Measurements from ENCODE around the gene HCN4.
"Not testable (repeated sequence)": the region's sequence is repeated elsewhere in the genome, so short reads cannot be mapped to it uniquely, and the experiment has no call there.

Gene HCN4

DNA sequence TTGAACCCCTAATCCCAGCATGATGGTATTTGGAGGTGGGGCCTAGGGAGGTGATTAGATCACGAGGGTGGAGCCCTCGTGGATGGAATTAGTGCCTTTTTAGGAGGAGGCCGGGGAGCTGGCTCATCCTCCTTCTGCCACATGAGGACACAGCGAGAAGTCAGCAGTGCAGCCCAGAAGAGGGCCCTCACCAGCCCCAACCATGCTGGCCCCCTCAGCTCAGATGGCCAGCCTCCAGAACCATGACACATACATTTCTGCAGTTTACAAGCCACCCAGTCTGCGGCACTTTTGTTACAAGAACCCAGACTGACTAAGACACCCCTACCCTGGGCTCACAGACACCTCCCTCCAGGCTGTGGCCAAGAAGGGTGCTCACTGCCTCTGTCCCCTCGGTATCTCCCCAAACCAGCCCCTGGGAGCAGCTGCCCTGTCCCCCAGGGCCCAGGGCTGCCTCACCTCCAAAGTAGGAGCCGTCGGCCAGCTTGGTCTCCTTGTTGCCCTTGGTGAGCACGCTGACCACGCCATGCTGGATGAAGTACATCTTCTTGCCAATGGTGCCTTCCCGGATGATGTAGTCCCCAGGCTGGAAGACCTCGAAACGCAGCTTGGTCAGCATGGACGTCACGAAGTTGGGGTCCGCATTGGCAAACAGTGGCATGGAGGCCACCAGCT, 44.1 kb downstream of the HCN4 start:
- DNase-seq = no peak

DNA sequence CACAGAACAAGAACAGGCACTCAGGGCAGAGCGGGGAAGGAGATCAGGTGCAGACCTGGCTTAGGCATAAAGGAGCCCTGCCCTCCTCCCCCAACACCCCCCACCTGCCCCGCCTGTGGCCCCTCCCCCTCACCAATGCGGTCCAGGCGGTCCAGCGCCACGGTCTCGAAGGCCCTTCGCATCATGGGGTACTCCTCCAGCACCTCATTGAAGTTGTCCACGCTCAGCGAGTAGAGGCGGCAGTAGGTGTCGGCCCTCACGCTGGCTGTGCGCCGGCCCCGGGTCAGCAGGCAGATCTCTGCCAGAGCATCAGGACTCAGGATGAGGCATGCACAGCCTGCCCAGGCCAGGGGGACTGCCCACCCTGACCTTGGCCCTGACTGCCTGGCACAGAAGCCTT, 44.8 kb downstream of the HCN4 start:
- no peak for DNase-seq

DNA sequence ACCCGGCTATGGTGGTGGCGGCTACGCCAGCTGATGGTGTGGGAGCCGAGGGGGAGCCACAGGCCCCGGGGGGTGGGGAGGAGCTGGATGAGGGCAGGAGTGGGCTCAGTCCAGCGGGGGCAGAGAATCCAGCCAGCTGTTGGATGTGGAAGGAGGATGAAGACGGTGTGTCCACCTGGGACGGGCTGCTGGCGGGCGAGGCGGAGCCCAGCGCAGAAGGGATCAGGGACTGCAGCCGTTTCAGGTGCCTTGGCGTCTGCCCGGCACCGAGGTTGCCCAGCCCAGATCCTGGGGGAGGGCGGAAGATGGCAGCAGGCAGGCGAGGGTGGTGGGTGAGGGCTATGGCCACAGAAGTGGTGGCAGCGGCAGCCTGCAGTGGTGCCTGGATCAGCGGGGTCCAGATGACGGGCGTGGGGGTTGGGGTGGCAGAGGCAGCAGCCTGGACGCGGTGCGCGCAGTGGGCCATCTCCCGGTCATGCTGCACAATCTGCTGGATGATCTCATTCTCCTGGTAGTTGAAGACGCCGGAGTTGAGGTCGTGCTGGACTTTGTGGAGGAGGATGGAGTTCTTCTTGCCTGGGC, 45.3 kb downstream of the HCN4 start:
- DNase-seq = no peak

DNA sequence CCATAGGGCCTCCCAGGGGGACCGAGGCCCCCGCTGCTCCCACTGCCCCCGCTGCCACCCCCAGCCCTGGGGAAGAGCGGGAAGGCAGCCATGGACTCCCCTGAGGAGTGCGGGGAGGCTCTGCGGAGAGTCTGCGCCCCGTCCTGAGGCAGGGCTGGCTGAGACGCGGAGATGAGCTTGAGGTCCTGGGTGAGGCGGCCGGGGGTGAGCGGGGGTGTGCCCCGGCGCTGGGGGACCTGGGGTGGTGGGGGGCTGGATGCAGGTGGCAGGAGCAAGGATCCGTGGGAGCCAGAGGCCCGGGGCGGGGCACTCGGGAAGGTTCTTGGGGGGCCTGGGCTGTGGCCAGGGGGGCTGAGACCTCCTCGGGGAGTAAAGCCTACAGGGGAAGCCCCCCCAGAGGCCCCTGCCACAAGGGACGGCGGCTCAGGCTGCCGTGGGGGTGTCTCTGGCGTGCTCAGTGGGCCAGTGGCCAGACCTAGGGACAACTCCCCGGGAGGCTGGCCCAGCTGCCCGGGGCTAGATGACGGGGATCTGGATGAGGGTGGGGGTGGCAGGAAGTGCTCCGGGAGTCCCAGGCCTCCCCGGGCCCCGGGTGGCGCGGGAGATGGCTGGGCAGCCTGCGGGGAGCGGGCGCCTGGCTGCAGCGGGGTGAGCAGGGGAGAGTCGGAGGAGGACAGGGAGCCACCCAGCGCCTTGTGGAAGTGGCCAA, 45.9 kb downstream of the HCN4 start:
- no peak for DNase-seq

DNA sequence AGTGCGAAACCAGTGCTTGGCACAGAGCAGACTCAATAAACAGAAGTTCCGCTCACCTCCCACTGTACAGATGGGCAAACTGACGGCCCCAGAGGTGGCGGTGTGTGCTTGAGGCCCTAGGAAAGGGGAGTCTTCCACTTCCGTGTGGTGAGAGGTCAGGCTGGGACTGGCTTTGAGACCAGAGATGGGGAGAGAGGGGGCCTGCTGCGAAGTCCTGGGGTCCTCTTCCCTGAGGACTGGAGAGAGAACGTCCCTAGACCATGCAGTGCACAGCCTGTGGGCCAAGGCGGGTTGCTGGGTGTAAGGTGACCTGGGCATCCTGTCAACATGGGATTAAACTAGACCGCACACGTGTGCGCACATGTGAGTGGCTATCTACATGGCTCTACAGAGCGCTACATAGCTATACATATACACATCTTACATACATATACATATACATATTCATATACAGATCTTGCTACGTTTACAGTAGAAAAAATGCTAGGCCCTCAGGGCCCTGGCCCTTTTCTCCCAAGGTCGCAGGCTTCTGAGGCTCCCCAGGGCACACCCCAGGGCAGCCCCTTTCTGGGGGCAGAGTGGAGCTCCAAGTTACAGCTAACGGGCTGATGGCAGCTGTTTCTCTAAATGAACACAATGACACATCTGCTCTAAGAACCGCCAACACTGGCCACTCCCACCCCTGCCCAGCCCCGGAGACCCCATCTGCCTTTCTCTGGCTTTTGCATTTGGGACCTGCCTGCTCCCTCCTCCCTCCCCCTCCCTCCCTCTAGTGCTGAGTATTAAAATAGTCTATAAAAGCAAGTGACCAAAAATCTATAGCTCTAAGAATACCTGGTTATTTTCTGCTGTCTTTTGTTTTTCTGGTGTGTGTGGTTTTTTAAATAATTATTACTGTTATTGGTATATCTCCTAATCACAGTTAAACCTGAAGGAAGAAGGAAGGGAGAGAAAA, 47.0 kb downstream of the HCN4 start:
- DNase-seq = no peak

DNA sequence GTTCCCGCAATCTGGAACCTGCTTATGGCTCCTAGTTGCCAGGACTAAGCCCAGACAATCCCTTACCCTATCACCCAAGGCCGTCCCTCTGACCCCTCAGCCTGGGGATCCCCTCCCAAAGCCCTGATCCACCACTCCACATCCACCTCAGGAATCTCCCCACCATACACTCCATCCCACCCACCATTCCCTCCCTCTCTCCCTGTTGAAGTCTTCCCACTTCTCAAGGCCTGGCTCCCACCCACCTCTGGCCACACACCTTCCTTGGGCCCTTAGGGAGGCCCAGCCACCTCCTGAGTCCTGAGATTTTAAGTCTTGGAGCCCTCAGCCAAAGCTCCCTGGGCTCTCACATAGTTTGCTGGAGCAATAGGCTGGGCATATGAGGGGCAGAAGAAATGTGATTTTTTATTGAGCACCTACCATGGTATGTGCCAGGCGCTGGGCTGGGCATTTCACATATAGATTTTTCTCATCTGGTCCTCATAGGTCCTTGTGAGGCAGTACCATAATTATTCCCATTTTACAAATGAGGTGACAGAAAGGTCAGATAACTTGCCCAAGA, 48.1 kb downstream of the HCN4 start:
- DNase-seq = no peak

DNA sequence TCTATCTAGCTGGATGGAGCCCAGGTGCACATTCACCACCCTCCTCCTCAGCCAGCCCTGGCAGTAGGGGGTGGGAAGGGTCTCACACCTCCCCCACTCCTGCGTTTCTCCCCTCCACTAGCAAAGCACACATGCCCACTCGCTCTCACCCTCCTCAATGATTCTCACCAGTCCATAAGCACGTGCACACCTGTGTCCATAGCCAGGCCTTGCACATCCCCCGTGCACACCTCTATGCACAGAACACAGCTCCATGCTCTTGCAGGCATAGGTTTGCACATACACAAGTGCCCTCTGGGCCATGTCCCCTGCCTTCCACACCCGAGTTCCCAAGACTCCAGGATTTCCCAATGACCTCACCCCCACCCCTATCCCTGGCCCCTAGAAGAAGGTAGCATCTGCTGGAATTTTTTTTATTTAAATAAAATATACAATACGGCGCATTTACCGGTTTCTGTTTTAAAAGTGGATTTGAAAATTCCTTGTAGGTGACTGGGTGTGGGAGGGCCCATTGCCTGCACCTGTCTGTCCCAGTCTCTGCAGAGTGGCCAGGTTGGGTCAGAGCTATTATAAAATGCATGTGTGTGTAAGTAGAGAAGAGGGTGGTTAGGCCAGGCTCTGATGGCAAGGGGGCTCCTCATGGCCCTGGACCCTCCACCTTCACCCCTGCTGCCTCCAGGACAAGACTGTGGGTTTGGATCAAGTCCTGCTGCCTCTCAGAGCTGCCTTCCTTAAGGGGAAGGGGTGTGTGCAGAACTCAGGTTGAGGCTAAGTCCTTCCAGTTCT, 49.1 kb downstream of the HCN4 start:
- no peak for DNase-seq

DNA sequence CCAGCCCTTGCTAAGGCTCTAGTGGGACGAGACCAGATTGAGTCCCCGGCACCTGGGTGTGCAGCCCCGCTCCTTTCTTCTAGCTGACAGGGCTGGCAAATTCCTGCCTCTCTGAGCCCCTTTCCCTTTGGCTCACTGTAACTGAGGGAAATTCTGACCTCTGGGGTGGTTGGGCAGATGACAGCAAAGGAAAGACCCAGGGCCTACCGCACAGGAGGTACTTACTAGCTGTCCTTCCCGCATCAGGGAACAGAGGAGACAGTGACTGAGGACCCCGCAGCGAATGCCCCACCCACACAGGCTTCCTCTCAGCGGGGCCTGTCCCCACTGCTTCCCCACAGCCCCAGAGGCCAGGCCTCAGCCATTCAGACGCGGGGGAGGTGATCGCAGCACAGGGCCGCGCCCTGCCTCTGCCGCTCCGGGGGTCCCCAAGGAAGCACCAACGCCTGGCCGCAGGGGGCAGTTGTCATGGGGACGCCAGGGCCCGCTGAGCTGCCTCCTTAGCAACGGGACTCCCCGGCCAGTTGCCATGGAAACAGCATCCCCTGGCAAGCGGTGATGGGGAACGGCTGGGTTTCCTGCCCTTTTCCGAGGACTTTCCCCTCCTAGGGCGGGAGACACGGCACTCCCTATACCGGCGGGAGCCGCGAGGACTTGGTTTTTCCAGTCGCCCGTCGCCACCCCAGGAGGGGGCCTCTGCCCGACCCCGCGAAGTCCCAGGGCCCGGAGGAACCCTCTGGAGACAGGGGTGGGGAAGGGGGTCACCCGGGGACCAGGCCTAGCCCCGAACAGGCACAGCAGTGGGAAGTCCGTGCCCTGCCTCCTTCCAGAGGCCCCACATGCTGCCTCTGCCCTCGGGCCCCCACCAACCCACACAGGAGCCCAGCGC, 50.1 kb downstream of the HCN4 start:
- DNase-seq = no peak

DNA sequence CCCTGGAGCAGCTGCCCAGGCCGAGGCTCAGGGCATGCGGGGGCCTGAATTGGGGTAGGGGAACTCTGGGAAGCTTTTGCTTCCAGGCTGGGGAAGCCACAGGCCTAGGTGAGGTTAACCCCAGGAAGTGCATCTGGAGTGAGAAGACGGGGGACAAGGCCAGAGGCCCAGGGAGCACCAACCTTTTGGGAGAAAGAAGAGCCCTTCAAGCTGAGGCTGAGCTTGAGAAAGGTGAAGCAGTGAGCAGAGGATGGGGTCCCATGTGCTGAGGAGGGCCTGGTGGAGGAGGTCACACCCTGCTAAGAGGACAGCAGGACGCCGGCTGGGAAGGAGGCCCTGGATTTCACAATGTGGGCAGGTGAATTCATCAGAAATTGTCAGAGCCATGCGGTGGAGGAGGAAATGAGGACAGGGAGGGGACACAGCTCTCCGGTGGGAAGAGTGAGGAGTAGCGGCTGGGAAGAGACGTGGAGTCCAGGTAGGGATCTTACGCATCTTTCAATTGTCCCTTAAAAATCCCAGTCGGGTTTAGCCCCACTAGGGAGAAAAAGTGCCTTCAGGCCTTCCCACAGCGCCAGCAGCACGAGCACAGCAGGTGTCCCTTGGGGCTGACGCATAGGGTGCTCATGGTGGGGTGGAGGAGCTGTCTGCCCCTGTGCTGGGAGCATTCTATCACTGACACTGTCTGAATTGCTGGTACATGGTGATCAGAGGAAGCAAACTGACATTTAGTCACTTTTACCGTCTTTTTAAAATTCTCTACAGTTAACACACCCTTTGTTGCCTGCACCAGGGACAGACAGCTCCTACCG, 50.9 kb downstream of the HCN4 start:
- no peak for DNase-seq

DNA sequence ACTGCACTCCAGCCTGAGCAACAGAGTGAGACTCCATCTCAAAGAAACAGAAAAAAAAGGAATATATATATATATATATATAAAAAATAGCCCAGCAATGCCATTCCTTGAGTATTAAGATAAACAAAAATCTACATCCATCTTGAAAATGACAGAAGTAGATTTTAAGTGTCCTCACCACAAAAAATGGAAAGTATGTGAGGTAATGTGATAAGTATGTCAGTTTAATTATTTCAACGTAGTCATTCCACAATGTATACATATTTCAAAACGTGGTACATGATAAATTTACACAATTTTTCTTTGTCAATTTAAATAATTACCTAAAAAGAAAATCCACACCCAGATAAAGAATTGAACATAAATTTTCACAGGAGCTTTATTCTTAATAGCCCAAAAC, 54.9 kb downstream of the HCN4 start:
- no peak for DNase-seq

DNA sequence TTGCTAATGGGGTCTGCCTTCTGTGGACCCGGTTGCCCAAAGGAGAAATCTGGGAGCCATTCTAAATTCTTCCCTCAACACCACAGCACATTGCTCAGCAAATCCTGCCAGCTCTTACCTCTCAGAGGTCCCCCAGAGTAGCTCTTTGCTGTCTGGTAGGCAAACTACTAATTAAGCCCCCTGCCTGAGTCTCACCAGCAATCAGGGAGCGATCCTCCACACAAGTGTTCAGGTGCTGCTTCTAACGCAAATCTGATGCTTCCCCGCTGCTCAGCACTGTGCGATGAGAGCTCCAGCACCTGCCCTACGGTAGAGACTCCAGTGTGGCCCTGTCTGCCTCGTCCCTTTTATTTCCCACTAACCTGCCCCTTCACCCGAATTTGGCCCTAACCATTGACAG, 60.5 kb downstream of the HCN4 start:
- no peak for DNase-seq

DNA sequence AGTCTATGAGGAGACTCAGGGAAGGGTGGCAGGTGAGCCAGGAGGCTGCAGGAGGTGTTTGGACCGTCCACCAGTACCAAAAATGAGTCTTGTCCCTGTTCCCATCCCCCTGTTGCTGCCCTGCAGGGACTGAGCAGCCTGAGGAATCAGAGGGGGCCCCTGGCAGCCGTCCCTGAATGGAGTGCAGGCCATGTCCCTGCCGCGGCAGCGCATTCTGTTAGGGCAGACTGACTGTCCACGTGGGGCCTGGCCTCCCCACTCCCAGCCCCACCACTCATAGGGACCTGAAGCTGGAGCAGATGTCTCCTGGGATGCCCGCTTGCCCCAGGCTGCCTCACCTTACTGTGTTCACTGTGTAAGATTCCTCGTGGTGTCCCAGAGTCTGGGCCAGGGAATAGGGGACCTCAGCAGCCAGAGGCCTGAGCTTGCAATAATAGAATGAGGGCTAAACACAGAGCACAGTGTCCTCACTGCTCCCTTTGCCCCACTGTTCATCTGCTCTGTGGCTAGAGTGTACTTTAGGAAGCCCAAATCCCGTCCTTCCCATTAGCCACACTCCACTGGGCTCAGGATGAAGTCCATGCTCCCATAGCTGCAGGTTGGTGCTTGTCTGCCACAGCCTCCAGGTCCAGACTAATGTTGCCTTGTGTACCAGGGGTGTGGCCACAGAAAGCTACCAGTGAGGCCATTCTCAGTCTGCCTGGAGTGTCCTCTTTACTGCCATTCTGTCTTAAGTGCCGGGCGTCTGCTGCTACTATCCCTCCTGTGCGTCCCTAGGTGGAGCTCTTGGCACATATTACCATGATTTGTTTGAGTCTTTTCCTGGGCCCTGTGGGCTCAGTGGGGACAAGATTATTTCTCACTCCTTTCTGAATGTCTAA, 63.2 kb downstream of the HCN4 start:
- no peak for DNase-seq

DNA sequence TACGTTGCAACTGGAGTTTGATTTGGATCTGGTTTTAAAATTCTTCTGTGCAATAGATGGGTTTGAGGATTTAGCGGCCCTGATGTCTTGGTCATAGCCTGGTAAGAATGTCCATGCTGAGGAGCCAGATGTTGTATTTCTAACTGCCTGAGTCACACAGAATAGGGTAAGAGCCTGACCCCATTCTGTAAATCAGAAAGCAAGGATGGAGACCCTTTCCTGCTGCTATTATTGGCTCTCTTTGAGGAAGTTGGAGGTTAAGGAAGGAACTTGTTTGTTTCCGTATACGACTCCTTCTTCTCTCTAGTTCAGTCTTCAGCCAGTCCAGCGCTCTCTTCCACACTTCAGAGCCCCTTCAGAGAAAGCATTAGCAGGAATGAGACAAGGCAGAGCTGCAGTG, 65.1 kb downstream of the HCN4 start:
- DNase-seq = no peak

DNA sequence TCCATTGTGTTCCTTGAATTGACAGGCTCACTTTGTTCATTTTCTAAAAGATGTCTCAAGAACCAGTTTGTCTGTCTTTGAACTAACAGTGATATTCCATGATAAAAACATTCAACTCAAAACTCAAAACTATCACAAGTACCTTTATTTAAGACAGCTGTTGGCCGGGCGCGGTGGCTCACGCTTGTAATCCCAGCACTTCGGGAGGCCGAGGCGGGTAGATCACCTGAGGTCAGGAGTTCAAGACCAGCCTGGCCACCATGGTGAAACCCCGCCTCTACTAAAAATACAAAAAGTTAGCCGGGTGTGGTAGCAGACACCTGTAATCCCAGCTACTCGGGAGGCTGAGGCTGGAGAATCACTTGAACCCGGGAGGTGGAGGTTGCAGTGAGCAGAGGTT, 68.5 kb downstream of the HCN4 start:
- DNase-seq = not testable (repeated sequence)

DNA sequence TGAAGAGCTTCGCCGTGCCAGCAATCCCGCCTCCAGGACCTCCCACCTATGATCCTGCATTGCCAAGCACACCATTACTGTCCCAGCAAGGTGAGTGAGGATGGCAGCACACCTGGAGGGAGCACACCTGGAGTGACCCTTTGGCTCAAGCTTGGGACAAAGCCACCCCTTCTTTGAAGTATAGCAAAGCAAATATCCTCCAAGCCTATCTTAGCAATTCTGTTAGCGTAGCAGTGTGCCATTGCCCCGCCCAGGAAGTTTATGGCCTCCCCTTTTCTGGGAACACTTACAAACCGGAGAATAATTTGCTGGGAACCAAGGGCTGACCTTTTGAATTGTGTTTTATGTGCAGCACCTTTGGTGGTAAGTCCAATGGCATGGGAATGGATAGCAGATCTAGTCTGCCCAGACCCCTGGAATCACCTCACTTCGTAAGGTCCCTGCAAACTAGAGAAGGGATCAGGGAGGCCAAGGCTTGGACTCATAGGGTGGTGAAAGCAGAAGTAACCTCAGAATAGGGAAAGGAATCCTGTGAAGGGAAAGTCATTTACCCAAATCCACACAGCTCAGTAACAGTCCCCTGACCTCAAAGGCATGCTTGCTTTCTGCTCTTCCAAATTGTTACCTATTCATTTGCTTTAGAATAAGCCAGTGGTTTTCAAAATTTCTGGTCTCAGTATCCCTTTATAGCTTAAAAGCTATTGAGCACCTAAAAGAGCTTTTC, 70.1 kb downstream of the HCN4 start:
- no peak for DNase-seq

DNA sequence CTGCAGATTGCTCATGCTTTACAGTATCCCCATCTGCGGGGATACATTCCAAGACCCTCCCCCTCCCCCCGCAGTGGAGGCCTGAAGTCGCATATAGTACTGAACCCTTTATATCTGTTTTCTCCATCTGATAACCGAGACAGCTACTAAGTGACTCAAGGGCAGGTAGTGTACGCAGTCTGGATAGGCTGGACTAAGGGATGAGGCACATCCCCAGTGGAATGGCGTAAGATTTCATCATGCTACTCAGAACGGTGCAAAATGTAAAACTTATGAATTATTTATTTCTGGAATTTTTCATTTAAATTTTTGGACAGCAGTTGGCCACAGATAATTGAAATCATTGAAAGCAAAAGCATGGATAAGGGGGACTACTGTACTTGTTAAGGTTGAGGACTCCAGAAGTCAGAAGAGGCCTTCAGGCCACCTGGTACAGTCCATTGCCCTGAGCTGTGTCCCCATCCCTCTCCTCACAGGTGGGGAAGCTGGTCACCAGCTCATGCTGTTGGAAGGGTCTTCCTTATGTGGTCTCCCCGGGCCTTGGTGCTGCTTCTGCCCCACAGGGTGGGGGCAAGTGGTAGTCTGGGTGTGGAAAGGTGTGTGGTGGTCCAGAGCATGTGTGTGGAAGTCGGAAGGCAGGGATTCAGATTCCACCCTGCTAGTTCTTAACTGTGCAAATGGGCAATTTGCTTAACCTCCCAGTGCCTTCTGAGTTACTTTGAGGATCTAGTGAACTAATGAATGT, 72.0 kb downstream of the HCN4 start:
- no peak for DNase-seq

DNA sequence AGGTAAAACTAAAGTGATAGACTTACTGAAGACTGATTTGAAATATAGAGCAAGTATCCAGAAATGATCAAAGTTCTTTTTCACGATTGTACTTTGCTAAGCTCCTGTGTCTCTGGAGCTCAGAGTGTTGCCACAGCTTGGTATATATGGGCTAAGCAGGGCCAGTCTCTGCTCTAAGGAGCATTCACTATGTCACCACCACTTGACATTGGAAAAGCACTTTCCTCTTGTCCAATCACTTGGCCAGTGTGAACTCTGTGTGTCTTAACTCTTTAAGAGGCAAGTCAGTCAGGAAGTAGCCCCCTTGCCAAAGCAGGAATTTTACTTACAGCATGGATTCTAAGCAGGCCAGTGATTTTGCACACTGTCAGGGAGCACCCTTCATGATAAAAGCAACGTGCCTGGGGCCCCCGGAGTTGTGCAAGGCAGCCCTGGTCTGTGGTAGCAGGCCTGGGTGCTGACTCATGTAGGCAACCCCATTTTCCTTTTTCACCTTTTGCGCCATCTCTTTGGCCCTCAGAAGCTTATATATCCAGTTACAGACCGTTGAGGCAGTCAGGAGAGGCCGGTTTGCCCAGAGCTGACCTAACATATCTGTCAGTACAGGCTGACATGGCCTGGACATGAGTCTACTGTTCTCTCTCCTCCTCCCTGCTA, 73.0 kb downstream of the HCN4 start:
- no peak for DNase-seq
